Measurements from ENCODE around the gene PALM2AKAP2.

The PALM2AKAP2 gene

DNA sequence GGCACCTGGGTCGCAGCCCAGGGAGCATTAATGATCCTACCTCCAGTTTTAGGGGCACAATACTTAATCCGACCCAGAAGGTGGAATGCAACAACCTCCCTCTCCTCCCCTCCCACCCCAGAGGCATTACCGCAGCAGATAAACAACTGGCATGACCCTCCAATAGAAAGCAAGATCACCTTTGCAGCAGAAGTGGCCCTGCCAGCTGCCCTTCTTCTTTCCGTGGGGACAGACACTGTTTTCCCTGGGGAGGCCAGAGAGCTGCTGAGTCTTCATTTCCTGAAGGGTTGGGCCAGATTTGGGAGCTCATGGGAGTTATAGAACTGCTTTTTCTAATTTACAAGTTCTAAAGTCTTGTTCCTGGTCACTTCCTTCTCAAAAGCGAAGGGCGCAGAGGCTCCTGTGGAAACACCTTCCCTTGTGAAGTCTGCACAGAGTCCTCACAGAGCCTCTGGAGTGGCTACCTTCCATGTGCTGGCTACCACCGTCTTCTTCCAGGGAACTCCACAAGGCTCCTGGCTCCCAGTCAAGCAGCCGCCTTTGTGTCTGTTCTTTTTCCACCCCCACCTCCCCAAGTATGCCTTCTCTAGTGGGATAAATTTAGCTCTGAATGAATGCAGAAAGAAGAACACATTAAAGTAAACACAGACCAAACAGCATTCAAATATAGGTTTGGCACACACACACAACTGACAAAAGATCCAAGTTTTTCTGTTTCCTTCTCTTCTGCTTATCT, 8.0 kb upstream of the PALM2AKAP2 start:
- DNase-seq (ENCODE audit: low read depth, low spot score) = peak; percentile 82

DNA sequence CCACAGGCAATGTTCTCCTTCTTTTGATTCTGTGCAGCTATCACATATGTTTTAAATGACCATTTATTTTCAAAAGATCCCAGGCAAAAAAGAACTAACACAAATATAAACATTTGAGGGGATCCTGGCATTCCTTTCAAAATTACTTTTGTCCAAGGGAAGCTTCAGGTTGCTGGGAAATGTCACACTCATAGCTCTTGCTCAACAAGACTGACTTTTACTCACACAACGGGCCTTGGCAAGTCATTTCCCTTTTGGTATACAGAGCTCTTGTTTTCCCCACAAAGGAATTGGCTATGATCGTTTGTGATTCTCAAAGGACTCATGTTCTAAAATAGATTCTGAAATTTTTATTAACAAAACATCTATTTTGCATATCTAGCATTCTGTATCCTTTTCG, 4.5 kb upstream of the PALM2AKAP2 start:
- no peak for DNase-seq (ENCODE audit: low read depth, low spot score)

DNA sequence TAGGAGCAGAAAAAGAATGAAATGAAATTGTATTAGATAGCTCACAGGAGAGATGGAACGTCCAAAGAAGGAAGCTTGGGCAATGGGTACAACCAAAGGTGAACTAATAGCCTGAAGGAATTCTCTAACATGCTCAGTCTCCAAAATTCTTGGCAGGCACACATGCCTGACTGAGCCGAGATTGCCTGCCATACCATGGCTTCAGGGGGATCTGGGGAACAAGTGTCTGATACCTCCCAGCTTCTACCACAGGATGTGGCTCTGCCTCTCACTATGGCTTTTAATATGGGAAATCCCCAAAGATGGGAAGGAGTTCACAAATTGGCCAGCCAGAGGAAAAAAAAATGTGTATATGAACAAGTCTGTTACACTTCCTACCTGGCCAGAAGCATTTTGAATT, 3.6 kb upstream of the PALM2AKAP2 start:
- DNase-seq (ENCODE audit: low read depth, low spot score) = no peak

DNA sequence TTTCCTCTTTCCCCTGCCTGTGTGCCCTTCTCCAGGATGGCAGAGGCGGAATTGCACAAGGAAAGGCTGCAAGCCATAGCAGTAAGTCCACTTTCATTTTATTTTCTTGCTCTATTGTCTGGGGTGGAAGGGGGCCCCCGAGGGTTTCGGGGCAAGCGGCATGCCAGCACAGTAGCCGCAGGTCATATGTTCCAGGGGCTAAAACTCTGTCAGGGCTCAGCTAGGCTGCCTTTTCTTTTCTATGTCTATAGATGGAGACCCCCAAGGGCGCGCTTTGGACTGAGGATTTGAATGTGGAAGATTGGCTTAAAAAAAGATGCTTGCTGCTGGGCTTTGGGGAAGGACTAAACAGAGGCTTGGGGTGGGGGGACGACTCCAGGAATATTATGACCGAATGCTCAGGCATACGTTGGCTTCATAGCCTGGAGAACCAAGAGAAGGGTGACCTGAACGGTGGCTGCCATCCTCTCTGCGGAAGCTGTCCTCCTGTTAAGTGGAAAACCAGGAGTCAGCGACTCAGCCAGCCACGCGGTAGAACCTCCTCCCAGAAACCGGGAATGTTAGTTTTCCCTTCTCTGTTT, 545 bp downstream of the PALM2AKAP2 start:
- peak; percentile 48 for DNase-seq (ENCODE audit: low read depth, low spot score)

DNA sequence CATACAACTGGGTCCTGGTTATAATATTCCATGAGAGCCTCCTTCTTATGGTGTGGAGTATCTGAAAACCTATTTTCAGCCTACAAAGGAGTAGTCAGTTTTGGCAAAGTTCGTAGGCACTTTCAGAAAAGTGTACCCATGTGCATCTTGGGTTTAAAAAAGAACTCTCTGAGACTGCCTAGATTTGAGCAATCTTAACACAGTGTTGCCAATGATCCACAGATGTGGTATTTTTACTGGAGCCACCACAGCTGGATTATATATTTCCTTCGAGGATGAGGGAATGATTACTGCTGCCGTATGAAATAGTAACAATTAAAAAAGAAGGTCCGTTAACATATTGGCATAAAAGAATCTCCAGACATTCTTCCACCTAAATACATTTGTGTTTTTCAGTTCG, 1.1 kb downstream of the PALM2AKAP2 start:
- DNase-seq (ENCODE audit: low read depth, low spot score) = no peak

DNA sequence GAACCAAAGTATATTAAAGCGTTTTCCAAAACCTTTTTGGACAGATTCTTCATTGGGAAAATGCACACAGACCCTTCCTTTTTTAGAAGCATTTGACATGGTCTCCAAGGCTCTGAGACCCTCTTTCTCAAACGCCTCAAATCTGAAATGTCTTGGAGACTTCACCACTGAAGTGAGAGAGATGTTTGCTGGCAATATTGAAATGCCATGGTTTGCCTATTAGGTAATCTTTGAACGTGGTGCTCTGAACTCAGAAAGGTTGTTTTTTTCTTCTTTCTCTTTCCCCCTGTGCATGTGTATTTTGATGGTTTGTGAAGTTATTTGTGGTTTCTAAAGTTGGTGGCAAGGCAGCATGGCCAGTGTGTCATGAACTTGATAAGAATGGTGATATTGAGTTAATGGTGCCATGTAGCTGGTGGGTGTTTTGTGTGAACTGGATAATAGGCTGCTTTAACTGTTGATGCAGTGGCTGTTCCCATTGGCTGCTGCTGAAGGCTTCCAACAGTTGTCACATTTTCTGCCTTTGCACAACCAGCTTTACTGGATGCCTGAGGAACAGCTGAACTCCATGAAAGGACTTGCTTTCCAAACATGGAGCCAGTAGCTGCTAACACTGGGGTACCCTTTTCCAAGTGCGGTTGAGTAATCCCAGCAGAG, 1.7 kb downstream of the PALM2AKAP2 start:
- DNase-seq (ENCODE audit: low read depth, low spot score) = peak; percentile 29

DNA sequence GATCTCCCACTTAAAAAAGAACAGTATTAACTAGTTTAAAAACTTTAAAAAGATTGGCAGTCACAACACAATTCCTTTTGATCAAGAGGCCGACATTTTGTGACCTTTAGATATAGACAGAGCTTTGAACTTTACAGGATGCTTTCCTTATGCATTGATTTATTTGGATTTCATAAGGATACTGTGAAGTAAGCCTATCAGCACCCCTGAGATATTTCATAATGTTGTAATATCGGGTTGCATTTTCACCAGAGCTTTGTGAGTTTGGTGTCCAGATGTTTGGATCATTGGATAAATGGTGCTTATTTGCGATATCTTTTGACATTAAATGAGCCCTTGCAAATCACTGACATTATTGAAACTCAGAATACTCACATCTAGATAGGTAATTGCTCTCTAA, 7.7 kb downstream of the PALM2AKAP2 start:
- no peak for DNase-seq (ENCODE audit: low read depth, low spot score)

DNA sequence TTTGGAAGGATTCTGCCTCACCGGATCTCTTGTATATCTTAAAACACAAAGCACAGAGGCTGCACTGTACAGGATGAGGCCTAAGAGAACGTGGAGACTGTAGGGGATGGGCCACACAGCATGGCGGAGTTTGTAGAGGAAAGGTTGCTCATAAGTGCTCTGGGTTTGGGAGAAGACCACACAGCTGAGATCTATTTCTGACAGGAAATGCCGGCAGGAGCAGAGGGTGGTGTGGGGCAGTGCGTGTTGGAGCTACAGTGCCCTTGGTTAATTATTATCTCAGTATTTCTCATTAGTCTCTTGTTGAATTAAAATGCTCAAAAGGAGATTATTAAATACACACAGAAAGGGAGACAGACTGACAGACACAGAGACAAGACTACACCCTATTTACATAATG, 9.6 kb downstream of the PALM2AKAP2 start:
- no peak for DNase-seq (ENCODE audit: low read depth, low spot score)

DNA sequence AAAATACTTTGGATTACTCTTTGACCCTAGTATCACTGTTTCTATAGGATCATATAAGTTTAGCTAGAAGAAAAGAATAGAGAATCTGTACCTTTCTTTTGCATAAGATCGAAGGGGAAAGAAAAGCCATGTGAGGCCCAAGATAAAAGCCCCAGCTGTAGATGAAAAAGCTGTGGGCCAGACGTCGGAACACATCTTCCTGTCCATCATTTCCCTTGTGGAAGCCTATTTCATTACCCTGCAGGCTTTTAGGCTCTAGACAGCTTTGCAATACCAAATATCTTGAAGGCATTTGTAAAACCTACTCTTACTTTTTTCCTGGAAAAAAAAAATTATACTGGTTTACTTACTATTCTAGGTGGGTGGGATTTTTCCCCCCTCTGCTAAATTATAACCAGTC, 10.0 kb downstream of the PALM2AKAP2 start:
- no peak for DNase-seq (ENCODE audit: low read depth, low spot score)

DNA sequence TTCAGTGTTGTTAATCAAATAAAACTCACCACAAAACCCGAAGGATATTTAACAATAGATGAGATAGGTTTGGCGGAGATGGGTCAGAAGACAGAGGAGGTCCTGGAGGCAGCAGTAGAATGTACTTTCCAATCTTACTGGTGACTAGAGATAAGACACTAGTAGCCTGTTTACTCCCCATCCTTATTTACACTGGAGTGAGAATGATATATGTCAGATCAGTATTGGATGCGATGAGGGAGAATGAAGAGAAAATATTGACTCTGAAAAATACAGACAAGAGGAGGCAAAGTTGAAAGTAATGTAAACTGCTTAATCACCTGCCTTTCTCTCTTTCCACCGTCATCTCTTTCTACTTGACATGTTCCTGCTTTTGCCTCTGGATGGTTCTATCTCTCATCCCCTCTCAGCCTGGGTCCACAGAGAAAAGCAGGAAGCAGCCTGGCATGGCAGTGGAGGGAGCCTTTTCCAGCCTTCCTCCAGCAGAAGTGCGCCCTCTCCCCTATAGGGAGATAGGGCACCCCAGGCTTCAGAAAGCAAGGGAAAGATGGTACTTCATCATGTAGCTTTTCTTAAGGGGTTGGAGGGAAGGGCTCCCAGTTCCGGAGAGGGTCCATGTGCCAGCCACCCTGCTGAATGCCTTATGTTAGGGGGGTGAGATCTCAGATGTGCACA, 11.1 kb downstream of the PALM2AKAP2 start:
- DNase-seq (ENCODE audit: low read depth, low spot score) = no peak

DNA sequence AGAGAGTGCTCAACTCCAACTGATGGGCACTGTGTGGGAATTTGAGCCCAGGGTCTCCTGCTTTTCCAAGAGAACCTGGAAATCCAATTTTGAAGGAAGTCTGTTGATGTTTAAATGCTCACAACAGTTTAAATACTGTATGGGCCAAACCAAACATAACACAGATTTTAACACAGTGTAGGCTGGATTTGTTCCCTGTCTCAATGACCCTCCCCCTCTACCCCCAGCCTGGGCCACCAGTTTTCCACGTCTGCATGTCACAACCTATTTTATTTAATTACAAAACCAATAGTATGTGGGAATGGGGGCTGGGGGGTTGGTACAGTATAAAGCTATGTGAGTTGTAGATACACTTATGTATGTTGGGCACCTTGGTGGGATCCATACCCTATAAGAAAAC, 11.7 kb downstream of the PALM2AKAP2 start:
- DNase-seq (ENCODE audit: low read depth, low spot score) = no peak

DNA sequence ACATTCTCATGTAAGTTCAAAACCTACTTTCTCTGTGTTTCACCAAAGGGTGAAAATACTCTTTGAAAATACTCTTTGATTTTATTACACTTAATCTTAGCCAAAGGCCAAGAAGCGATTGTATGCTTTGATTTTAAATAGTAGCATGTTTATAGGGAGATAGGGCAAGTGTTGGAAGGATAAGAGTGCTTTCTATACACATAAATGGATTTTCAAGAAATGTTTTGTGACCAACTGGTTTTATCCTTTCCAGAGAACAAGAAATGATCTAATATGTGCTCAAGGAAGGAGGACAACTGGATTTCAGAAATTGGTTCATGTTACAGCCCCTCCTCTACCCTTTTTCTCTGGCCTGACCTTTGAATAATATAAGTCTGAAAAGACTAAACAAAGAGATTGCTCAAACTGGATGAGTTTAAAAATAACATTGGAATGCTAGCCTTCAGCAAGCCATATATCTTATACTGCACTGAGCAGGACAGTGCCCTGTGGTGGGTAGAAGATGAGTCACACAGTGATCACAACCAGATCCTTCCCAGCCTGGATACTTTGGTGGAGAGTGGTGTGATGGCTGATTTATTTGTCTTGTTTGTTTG, 13.1 kb downstream of the PALM2AKAP2 start:
- DNase-seq (ENCODE audit: low read depth, low spot score) = peak; percentile 61

DNA sequence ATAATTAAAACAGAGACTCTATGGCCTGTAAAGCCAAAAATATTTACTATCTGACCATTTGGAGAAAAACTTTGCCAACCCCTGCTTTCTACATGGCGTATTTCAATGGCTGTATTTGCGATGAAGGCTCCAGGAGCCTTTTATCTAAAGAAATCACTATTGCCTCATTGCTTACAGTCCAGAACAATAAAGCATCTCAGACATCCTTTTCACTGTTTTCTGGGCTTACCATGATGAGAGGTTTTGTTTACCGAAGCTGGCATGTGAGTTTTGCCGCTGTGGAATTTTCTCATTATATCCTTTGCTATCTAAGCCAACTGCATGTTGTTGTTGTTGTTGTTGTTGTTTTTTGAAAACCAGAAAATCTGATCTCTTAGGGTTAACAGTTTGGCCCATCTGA, 13.9 kb downstream of the PALM2AKAP2 start:
- no peak for DNase-seq (ENCODE audit: low read depth, low spot score)

DNA sequence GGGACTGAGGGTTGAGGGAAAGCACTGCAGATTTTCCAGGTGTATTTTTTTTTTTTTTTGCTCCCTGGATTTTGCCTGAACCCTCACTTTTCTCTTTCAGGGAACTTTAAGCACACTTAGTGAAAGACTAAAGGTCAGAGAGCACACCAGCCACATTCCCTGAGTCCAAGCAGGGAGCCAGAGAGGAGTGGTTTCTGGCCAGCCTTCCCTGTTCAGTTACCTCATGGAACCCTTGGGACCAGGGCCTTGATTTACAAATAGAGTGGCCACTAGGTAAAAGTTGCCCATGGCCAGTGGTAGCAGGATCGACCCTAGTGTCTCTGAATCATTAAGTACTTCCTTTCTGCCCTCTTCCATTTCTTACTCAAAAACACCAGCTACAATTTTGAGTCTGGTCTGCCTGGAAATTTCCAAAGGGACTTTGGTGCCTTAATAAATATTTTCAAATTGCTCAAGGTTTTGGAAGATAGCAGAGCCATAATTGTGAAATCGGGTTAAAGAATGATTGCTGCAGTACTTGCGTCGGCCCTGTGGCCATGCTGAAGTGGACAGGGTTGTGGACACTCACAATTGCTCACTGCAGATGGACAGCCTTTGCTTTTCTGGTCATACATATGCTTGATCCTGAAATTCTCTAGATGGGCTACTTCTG, 14.5 kb downstream of the PALM2AKAP2 start:
- no peak for DNase-seq (ENCODE audit: low read depth, low spot score)

DNA sequence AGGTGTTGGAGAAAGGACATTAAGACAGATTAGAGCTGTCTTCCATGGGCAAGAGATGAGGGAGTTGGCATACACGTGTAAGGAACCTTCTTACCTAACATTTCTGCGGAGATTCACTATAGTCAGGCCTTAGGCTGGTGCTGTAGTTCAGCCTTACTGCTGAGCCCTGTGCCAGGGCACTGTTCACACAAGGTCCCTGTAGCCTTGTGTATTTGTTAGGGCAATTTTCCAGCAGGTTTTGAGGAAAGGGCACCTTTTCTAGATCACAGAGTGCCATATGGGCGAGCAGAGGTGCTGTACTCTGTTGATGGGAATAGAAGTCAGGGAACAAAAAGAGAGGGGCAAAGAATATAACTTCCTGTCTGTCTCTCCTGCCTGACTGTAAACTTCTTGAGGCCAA, 15.6 kb downstream of the PALM2AKAP2 start:
- no peak for DNase-seq (ENCODE audit: low read depth, low spot score)

DNA sequence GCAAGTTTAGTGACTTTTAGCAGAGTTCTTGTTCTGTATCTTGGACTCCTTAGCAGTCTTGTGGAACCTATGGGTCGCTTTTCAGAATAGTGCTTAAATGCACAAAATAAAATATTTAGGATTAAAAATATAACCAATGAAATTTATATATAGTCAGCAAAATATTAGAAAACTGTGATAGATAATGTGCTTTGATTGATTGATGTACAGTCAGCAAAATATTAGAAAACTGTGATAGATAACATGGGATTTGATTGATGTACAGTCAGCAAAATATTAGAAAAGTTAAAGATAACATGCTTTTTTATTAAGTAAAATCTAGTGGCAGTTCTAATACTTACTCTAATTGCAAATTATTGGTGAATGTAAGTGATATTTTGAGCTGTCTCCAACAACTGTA, 16.1 kb downstream of the PALM2AKAP2 start:
- DNase-seq (ENCODE audit: low read depth, low spot score) = no peak

DNA sequence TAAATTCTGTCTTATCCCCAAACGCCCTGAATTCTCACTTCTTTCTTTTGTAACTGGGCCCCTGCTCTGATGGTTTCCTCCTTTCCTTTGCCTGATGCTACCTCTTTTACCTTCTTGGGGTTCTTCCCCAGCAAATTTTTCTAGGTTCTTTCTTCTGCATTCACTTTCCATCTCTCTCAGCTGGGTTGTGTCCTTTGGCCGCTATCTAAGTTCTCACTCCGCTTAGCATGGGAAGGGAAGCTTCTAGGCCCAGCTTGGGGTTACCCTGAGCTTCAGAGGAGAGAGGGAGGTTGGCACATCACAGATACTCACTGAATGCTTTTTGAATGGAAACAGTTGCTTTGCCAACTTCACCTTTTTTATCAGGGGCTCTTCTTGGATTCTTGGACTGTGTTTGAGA, 17.0 kb downstream of the PALM2AKAP2 start:
- no peak for DNase-seq (ENCODE audit: low read depth, low spot score)

DNA sequence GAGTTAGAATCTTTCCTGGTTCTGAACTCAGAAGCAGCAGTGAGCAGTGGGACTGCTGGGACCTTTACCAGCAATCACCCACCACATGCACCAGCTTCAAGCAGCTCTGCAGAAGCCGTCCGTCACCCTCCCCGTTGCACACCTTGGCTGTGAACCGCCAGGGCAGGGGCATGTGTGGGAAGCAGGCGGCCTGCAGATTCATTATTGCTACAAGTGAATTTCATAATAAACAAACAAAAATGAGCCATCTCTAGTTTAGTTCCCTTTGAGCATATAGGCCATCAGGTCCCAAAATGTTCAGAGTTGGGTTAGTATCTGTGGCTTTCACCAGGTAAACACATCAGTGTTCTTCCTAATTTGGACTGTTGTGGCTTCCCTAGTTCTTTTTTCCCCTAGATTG, 17.5 kb downstream of the PALM2AKAP2 start:
- no peak for DNase-seq (ENCODE audit: low read depth, low spot score)

DNA sequence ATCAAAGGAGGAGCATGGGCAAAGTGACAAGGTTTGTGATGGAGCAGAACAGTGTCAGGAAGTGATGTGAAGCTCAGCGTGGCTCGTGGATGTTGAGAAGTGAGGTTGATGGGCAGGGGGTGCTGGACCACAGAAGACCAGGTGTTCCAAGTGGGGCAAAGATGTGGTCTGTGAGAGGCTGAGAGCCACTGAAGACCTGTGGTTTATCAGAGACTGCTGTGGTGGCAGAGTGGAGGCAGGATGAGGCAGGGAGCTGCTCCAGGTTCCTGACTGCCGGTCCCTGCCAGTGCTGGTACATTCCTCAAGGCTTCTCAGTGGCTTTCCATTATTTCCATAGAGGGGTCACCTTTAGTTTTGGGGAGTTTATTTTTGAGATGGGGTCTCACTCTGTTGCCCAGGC, 19.1 kb downstream of the PALM2AKAP2 start:
- no peak for DNase-seq (ENCODE audit: low read depth, low spot score)

DNA sequence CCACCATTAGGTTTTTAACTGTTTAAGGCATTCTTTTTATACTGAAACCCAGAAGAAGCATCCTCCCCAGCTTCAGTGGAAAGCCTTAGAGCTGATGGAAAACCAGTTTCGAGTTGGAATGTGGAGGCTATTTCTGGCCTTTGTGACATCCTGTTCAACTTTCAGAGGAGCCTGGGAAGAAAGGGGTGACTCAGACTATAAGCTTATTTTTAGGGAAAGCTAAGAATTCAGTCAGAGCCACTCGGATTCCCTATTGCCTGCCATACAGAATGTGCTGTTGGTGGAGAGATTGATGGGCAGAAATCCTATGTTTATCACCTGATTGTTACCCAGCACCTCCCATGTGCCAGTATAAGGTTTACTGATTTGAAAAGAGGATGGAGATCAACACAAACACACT, 19.8 kb downstream of the PALM2AKAP2 start:
- DNase-seq (ENCODE audit: low read depth, low spot score) = peak; percentile 78

DNA sequence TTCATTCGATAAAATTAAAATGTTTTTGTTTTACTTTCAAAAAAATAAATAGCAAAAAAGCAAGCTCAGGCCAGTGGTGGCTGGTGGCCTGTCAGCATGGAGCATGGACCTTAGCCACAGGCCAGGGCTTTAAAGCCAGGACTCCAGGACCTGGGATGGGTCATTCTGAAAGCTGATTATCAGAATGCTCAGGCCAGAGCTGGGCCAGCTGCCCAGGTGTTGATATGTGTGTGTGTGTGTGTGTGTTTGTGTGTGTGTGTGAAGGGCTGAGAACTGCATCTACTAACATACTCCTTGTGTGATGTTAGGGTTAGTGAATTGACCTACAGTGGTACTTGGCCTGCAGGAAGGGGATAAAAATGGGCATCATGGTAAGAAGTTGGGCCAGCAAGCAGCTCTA, 21.5 kb downstream of the PALM2AKAP2 start:
- no peak for DNase-seq (ENCODE audit: low read depth, low spot score)

DNA sequence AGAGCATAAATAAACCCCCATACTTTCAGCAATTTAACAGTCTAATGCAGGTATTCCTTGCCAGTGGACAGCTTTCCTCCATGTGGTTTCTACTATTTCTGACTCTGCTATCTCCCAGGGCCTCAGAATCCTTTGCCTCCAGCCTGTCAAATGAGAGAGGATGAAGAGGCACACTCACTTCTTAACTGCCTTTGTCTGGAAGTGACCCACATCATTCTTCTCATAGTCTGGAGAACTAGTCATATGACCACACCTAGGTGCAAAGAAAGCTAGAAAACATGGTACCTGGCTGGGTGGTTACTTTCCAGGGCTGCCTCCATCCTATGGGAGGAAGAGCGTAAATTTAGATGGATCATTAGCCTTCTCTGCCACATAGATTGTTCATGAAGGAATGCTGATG, 22.5 kb downstream of the PALM2AKAP2 start:
- DNase-seq (ENCODE audit: low read depth, low spot score) = no peak
